NB4 (cell line): ENCODE results near the gene FGF11.

Experiments used
- DNase-seq: peaks from one replicate; pipeline ENCODE4 v3.0.0; 2010; ENCODE audit warnings: low read depth
- H3K4me3 ChIP-seq: one replicate; pipeline ENCODE4 v1.5.1; 2011; ENCODE audit warnings: mild to moderate bottlenecking, low read depth, low read length, moderate library complexity
- CTCF ChIP-seq: IDR thresholded peaks from one replicate; pipeline ENCODE4 v1.5.1; 2012; ENCODE audit warnings: low read depth, low read length
- MAX ChIP-seq: IDR thresholded peaks from 2 replicates; pipeline ENCODE4 v1.6.1; 2011; ENCODE audit warnings: low read depth, low read length
- MYC ChIP-seq: IDR thresholded peaks from 2 replicates; pipeline ENCODE4 v1.6.1; 2011; ENCODE audit warnings: low read depth, low read length
- POLR2A ChIP-seq: IDR thresholded peaks from 2 replicates; pipeline ENCODE4 v1.6.1; 2011; ENCODE audit warnings: mild to moderate bottlenecking; ENCODE audit not compliant: insufficient read length; ENCODE audit errors: extremely low read depth

Gene FGF11

GRCh38 chr17:7441266-7441665 is 2.0 kb downstream of the FGF11 start:
- DNase-seq: no peak
- TF ChIP-seq CTCF (no peak), MAX (no peak), POLR2A (no peak), MYC (no peak)
- no peak overlapping the region for H3K4me3 ChIP-seq

GRCh38 chr17:7442142-7442541 is 2.8 kb downstream of the FGF11 start:
- no peak for TF ChIP-seq POLR2A
- TF ChIP-seq MAX: no peak
- no peak for TF ChIP-seq CTCF
- no peak for TF ChIP-seq MYC
- no peak for DNase-seq

GRCh38 chr17:7443499-7444485 is 4.5 kb downstream of the FGF11 start:
- H3K4me3 ChIP-seq: no peak overlapping the region
- no peak for DNase-seq
- TF ChIP-seq MAX: no peak
- TF ChIP-seq CTCF: no peak
- TF ChIP-seq MYC: no peak
- TF ChIP-seq POLR2A: no peak

More at GRCh38 chr17:7442142-7442541, 2.8 kb downstream of the FGF11 start:
- no peak overlapping the region for H3K4me3 ChIP-seq

GRCh38 chr17:7444682-7445618 is 5.6 kb downstream of the FGF11 start, which contains the start of gene CHRNB1:
CHRNB1 (plus strand) TSS chr17:7445061; CDS start chr17:7445128, 67 bp downstream.
- H3K4me3 ChIP-seq: no peak within 1 kb of the TSS
- TF ChIP-seq MAX: no peak
- no peak for TF ChIP-seq CTCF
- no peak for TF ChIP-seq POLR2A
- no peak for TF ChIP-seq MYC
- no peak for DNase-seq

- no peak for DNase-seq
- H3K4me3 ChIP-seq: no peak overlapping the region
- TF ChIP-seq MYC (no peak), POLR2A (no peak), CTCF (no peak), MAX (no peak)
Observed at GRCh38 chr17:7445619-7445968, 6.3 kb downstream of the FGF11 start.
